ENCODE measurements around the gene INPP4B. TPM values are rescaled to one million over a fixed set of nuclear protein-coding genes. Genes with fewer than 3 reads are reported as not detected.

INPP4B gene
- total RNA-seq, 1 experiment from 2014 or later = 0.07 TPM

DNA sequence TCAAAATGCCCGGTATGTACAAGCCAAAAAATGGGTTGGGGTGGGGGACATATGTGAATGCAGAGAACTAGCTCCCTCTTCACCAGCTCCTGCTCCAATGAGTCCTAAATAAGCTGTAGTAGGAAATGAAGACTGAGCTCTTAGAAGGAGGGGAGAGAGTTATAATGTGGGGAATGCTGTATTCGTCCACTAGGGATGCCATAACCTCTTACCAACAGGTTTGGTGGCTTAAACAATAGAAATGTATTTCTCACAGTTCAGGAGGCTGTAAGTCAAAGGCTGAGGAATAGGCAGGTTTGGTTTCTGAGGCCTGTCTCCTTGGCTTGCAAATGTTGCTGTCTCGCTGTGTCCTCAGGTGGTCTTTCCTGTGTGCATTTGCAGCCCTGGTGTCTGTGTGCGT is 4.4 kb upstream of the INPP4B start:
- Histone ChIP-seq H3K23ac (ENCODE audit: insufficient read length, low read depth, low read length) (no peak overlapping the region), H4K20me1 (ENCODE audit: control insufficient read depth, insufficient read depth, insufficient read length) (no peaks in the 10 kb centered on the region), H3K14ac (ENCODE audit: insufficient read depth, low read length) (no peak overlapping the region), H3K9me3 (ENCODE audit: control insufficient read depth, low read depth, low read length) (no peaks in the 10 kb centered on the region), H3T11ph (ENCODE audit: low read length) (no peak overlapping the region), H4K91ac (ENCODE audit: insufficient read length, low read depth, low read length) (no peak overlapping the region), H3K56ac (ENCODE audit: insufficient read length, low read depth, low read length) (no peak overlapping the region), H2BK5ac (ENCODE audit: insufficient read length, low read length) (no peak overlapping the region), H3K4me2 (ENCODE audit: insufficient read depth, insufficient read length, low read length) (no peak overlapping the region), H2BK15ac (ENCODE audit: low read depth, low read length) (no peak overlapping the region), H3K4me1 (ENCODE audit: insufficient read depth, low read length) (no peaks in the 10 kb centered on the region), H3K27ac (ENCODE audit: insufficient read length, low read depth, low read length) (no peak overlapping the region), H3K27me3 (ENCODE audit: insufficient read depth, low read length) (peaks cover 15% of the 10 kb centered on the region; the same call in 1 of the 2 replicates), H2AK5ac (ENCODE audit: insufficient read length, low read length) (no peak overlapping the region), H3K18ac (ENCODE audit: insufficient read length, low read depth, low read length) (no peak overlapping the region), H3K79me1 (ENCODE audit: insufficient read depth, low read depth, low read length, poor library complexity, severe bottlenecking) (no peaks in the 10 kb centered on the region), H4K5ac (ENCODE audit: insufficient read length, low read depth, low read length) (no peak overlapping the region), H3K4ac (ENCODE audit: low read depth, low read length) (no peak overlapping the region), H2BK12ac (ENCODE audit: insufficient read length, low read depth, low read length) (no peak overlapping the region), H2BK20ac (ENCODE audit: low read depth, low read length, poor library complexity, severe bottlenecking) (no peak overlapping the region), H4K8ac (replicated peaks; ENCODE audit: insufficient read length, low read depth, low read length) (no peak overlapping the region), H3K23me2 (ENCODE audit: insufficient read length, low read depth, low read length, poor library complexity, severe bottlenecking) (peaks cover 16% of the 10 kb centered on the region), H2BK120ac (ENCODE audit: low read depth, low read length, poor library complexity, severe bottlenecking) (no peak overlapping the region), H2AFZ (ENCODE audit: low read length) (no peak overlapping the region), H3K79me2 (ENCODE audit: insufficient read depth, low read length) (no peaks in the 10 kb centered on the region), H3K9ac (ENCODE audit: extremely low read depth, insufficient read length, low read length) (no peak overlapping the region)
- Mint-ChIP-seq H3K4me3 (no peak overlapping the region), H3K27ac (no peak overlapping the region), H3K9me3 (no peaks in the 10 kb centered on the region), H3K27me3 (ENCODE audit: low read depth) (peaks cover 39% of the 10 kb centered on the region), H3K4me1 (peaks cover under 1 to 10% of the 10 kb centered on the region in 2 experiments; a peak in 2 of 4 replicates), H3K36me3 (ENCODE audit: insufficient read depth in 1 of 3, low read depth in 3 of 3) (no peaks in the 10 kb centered on the region)
- no CpG with 5 or more reads among the region's 4 CpGs for WGBS (ENCODE audit: extremely low coverage, insufficient read length, low lambda C conversion rate)
- TF ChIP-seq, protein P1, sequence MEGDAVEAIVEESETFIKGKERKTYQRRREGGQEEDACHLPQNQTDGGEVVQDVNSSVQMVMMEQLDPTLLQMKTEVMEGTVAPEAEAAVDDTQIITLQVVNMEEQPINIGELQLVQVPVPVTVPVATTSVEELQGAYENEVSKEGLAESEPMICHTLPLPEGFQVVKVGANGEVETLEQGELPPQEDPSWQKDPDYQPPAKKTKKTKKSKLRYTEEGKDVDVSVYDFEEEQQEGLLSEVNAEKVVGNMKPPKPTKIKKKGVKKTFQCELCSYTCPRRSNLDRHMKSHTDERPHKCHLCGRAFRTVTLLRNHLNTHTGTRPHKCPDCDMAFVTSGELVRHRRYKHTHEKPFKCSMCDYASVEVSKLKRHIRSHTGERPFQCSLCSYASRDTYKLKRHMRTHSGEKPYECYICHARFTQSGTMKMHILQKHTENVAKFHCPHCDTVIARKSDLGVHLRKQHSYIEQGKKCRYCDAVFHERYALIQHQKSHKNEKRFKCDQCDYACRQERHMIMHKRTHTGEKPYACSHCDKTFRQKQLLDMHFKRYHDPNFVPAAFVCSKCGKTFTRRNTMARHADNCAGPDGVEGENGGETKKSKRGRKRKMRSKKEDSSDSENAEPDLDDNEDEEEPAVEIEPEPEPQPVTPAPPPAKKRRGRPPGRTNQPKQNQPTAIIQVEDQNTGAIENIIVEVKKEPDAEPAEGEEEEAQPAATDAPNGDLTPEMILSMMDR (conservative IDR thresholded peaks at IDR 0.05) = peak; percentile 61
- no peak for DNase-seq

Measured in H9 (cell line).